A549 (cell line): Measurements from ENCODE around the gene MYOZ2. TPM values are rescaled to one million over a fixed set of nuclear protein-coding genes. Genes with fewer than 3 reads are reported as not detected.

ENCODE experiments used
- ATAC-seq, 2 experiments: fragments of 200-7000 bp in 1 of 2; fragments of >200 bp in 1 of 2; cut with Nextera tagmentation in 1 of 2; cut with Tn5 transposase in 1 of 2; 3 replicates each; pipeline versions ENCODE4 v1.8.0 to v1.9.1; 2018 to 2020; ENCODE audit warnings: mild to moderate bottlenecking in 1 of 2, moderate library complexity in 1 of 2
- CTCF ChIA-PET: fragments of 300-600 bp; sonication (Branson Sonifier 250); formaldehyde crosslinking; extraction: SDS; loops from one replicate; lab custom pipeline; 2021; ENCODE audit warnings: antibody characterized with exemption, inconsistent platforms; lab: Yijun Ruan, JAX
- POLR2A ChIA-PET: fragments of 350-600 bp; formaldehyde crosslinking; extraction: SDS; loops from one replicate; lab custom pipeline; 2021; ENCODE audit warnings: antibody characterized with exemption, inconsistent platforms; lab: Yijun Ruan, JAX
- DNase-seq, 2 experiments: peaks; one replicate each; pipeline versions ENCODE4 v3.0.0 to v3.0.0-alpha.2; 2011 to 2016; ENCODE audit warnings: low read depth in 1 of 2, low spot score in 1 of 2
- FAIRE-seq: peaks from 2 replicates; lab custom pipeline; 2011; peaks lifted over from hg19 to GRCh38; lab: Jason Lieb, UNC
- H3K27ac ChIP-seq, 2 experiments: fragments of >200 bp; sonication (Bioruptor Twin); formaldehyde crosslinking; 3 replicates each; pipeline ENCODE4 v1.5.1; 2016 to 2017
- H3K4me1 ChIP-seq: fragments of >200 bp; sonication (Bioruptor Twin); formaldehyde crosslinking; 3 replicates; pipeline ENCODE4 v1.6.1; 2016
- H3K4me2 ChIP-seq: fragments of >200 bp; sonication (Bioruptor Twin); formaldehyde crosslinking; 3 replicates; pipeline ENCODE4 v1.6.1; 2016
- H3K4me3 ChIP-seq: fragments of >200 bp; sonication (Bioruptor Twin); formaldehyde crosslinking; 3 replicates; pipeline ENCODE4 v1.5.1; 2016
- H3K9me3 ChIP-seq: fragments of >200 bp; sonication (Bioruptor Twin); formaldehyde crosslinking; 3 replicates; pipeline ENCODE4 v1.6.1; 2016
- CBX8 ChIP-seq: fragments of 200-600 bp; sonication (generic); IDR thresholded peaks from 2 replicates; pipeline ENCODE4 v1.6.1; 2016
- CHD2 ChIP-seq: fragments of 150-350 bp; IDR thresholded peaks from 2 replicates; pipeline ENCODE4 v1.6.1; 2014; ENCODE audit warnings: low read length; ENCODE audit not compliant: partially characterized antibody
- CHD4 ChIP-seq: fragments of 200-600 bp; sonication (generic); IDR thresholded peaks from 2 replicates; pipeline ENCODE4 v1.6.1; 2016; ENCODE audit warnings: antibody characterized with exemption, mild to moderate bottlenecking, borderline replicate concordance
- E2F6 ChIP-seq: IDR thresholded peaks from 2 replicates; pipeline ENCODE4 v1.6.1; 2012; ENCODE audit warnings: low read depth, borderline replicate concordance
- EHMT2 ChIP-seq: fragments of 200-600 bp; sonication (generic); IDR thresholded peaks from 2 replicates; pipeline ENCODE4 v1.6.1; 2016; ENCODE audit warnings: antibody characterized with exemption, low read depth, mild to moderate bottlenecking, moderate library complexity
- ELK1 ChIP-seq: fragments of 150-350 bp; IDR thresholded peaks from 2 replicates; pipeline ENCODE4 v1.6.1; 2014; ENCODE audit warnings: low read depth, mild to moderate bottlenecking, low read length
- EP300 ChIP-seq, 2 experiments: fragments of >200 bp; sonication (Bioruptor Twin); formaldehyde crosslinking; IDR thresholded peaks; 2 replicates in 1 of 2; 3 replicates in 1 of 2; pipeline ENCODE4 v1.6.1; 2016 to 2017
- FOSL2 ChIP-seq, 2 experiments: fragments of 450-650 bp in 1 of 2; fragments of >200 bp in 1 of 2; sonication (Bioruptor Twin) in 1 of 2; formaldehyde crosslinking; IDR thresholded peaks; 2 replicates each; pipeline versions ENCODE4 v1.5.0 to v1.6.1; 2016 to 2020; ENCODE audit warnings: mild to moderate bottlenecking in 1 of 2, moderate library complexity in 1 of 2
- FOXS1 ChIP-seq: fragments of 250-450 bp; sonication (Bioruptor Pico); IDR thresholded peaks from 2 replicates; pipeline ENCODE4 v1.5.0; 2020; ENCODE audit warnings: mild to moderate bottlenecking, moderate library complexity
- GATA3 ChIP-seq: IDR thresholded peaks from 2 replicates; pipeline ENCODE4 v1.6.1; 2012; ENCODE audit warnings: borderline replicate concordance
- HES2 ChIP-seq: fragments of >200 bp; sonication (Bioruptor Twin); formaldehyde crosslinking; IDR thresholded peaks from 2 replicates; pipeline ENCODE4 v1.6.1; 2016
- HEYL ChIP-seq: fragments of 250-450 bp; sonication (Bioruptor Pico); IDR thresholded peaks from 2 replicates; pipeline ENCODE4 v1.8.0; 2021; ENCODE audit warnings: mild to moderate bottlenecking, moderate library complexity
- HOXB5 ChIP-seq: fragments of 250-450 bp; sonication (Bioruptor Pico); IDR thresholded peaks from 2 replicates; pipeline ENCODE4 v1.5.0; 2020; ENCODE audit warnings: mild to moderate bottlenecking, moderate library complexity
- MAFK ChIP-seq: fragments of 450-650 bp; IDR thresholded peaks from 2 replicates; pipeline ENCODE4 v1.6.1; 2014; ENCODE audit not compliant: partially characterized antibody
- MAZ ChIP-seq: fragments of 150-350 bp; IDR thresholded peaks from 2 replicates; pipeline ENCODE4 v1.6.1; 2014; ENCODE audit warnings: antibody characterized with exemption, low read depth, low read length, borderline replicate concordance
- PHF8 ChIP-seq: fragments of 200-600 bp; sonication (generic); IDR thresholded peaks from 2 replicates; pipeline ENCODE4 v1.6.1; 2016; ENCODE audit warnings: low read depth, mild to moderate bottlenecking, antibody characterized with exemption, moderate library complexity, borderline replicate concordance
- POLR2A ChIP-seq: IDR thresholded peaks from 2 replicates; pipeline ENCODE4 v1.6.1; 2012; ENCODE audit warnings: mild to moderate bottlenecking, low read length
- POLR2AphosphoS2 ChIP-seq: conservative IDR thresholded peaks from 2 replicates; pipeline ENCODE4 v1.6.1; 2012; ENCODE audit warnings: low read length, improper control_type of control experiment, inconsistent platforms
- RAD21 ChIP-seq, 2 experiments: fragments of >200 bp in 1 of 2; sonication (Bioruptor Twin) in 1 of 2; formaldehyde crosslinking in 1 of 2; IDR thresholded peaks in 1 of 2; conservative IDR thresholded peaks in 1 of 2; 2 replicates in 1 of 2; 3 replicates in 1 of 2; pipeline ENCODE4 v1.6.1; 2012 to 2018; ENCODE audit warnings: inconsistent platforms in 1 of 2
- RCOR1 ChIP-seq: fragments of 150-350 bp; IDR thresholded peaks from 2 replicates; pipeline ENCODE4 v1.6.1; 2014; ENCODE audit warnings: antibody characterized with exemption, low read length, low read depth
- SREBF2 ChIP-seq: fragments of 450-650 bp; IDR thresholded peaks from 2 replicates; pipeline ENCODE4 v1.6.1; 2014; ENCODE audit warnings: mild to moderate bottlenecking, moderate library complexity
- ZC3H11A ChIP-seq: fragments of 450-650 bp; IDR thresholded peaks from 2 replicates; pipeline ENCODE4 v1.6.1; 2014; ENCODE audit warnings: antibody characterized with exemption, mild to moderate bottlenecking
- ZNF302 ChIP-seq: fragments of 250-450 bp; sonication (Bioruptor Pico); IDR thresholded peaks from 2 replicates; pipeline ENCODE4 v1.9.0; 2021; ENCODE audit warnings: inconsistent platforms, mild to moderate bottlenecking, moderate library complexity
- ZSCAN20 ChIP-seq: fragments of 250-450 bp; sonication (Bioruptor Pico); IDR thresholded peaks from 2 replicates; pipeline ENCODE4 v1.8.0; 2022; ENCODE audit warnings: mild to moderate bottlenecking, moderate library complexity
- WGBS: methylation state at CpG from one replicate; pipeline ENCODE4 v1.1.6; 2017; ENCODE audit errors: missing lambda C conversion rate; 5-methylcytosine and 5-hydroxymethylcytosine counted together
- polyA plus RNA-seq, 4 experiments: library from polyadenylated mRNA; depleted of rRNA in 3 of 4; stranded (reverse); fragments of >200 nt; fragmentation: RNase III in 1 of 4; extraction: RNeasy Plus Mini Kit Qiagen cat#74134 plus additional on column Dnase treatment in 1 of 4; gene quantifications; 2 replicates in 3 of 4; 3 replicates in 1 of 4; pipeline ENCODE4 v1.2.3, GENCODE V29; 2011 to 2017
- TF ChIP-seq, protein P1 (sequence below): fragments of 200-600 bp; sonication (generic); IDR thresholded peaks from 2 replicates; pipeline ENCODE4 v1.6.1; 2016; ENCODE audit warnings: antibody characterized with exemption, mild to moderate bottlenecking, moderate library complexity
- TF ChIP-seq, protein P2 (sequence below): fragments of >200 bp; sonication (Bioruptor Twin); formaldehyde crosslinking; IDR thresholded peaks from 3 replicates; pipeline ENCODE4 v1.6.1; 2016
- TF ChIP-seq, protein P3 (sequence below): fragments of 250-450 bp; sonication (Bioruptor Pico); IDR thresholded peaks from 2 replicates; pipeline ENCODE4 v1.5.0; 2021; ENCODE audit warnings: mild to moderate bottlenecking, moderate library complexity, borderline replicate concordance

The MYOZ2 gene
- polyA plus RNA-seq, 2 of the 4 experiments (the other 2 are of a cell fraction) = not detected

- POLR2A ChIA-PET = interaction anchor here (3.2 kb wide), 1 partner anchor 75 kb away, joined by 12 read pairs; the partner anchor contains the start of gene USP53
- no peak for ATAC-seq
- DNase-seq = no peak
- TF ChIP-seq ZNF302 = no peak
- no peak for TF ChIP-seq MAFK
- no peak for TF ChIP-seq PHF8
- TF ChIP-seq POLR2AphosphoS2 = no peak
- no peak for TF ChIP-seq FOSL2 (IDR thresholded peaks at IDR 0.05)
- TF ChIP-seq FOSL2 (CRISPR knock-in tag; IDR thresholded peaks at IDR 0.05) = no peak
- TF ChIP-seq FOXS1 = no peak
- no peak for TF ChIP-seq HOXB5 (CRISPR knock-in tag)
- TF ChIP-seq ZSCAN20 (CRISPR knock-in tag) = no peak
- no peak for TF ChIP-seq HES2
- no peak for TF ChIP-seq CHD4
- TF ChIP-seq, protein P1, sequence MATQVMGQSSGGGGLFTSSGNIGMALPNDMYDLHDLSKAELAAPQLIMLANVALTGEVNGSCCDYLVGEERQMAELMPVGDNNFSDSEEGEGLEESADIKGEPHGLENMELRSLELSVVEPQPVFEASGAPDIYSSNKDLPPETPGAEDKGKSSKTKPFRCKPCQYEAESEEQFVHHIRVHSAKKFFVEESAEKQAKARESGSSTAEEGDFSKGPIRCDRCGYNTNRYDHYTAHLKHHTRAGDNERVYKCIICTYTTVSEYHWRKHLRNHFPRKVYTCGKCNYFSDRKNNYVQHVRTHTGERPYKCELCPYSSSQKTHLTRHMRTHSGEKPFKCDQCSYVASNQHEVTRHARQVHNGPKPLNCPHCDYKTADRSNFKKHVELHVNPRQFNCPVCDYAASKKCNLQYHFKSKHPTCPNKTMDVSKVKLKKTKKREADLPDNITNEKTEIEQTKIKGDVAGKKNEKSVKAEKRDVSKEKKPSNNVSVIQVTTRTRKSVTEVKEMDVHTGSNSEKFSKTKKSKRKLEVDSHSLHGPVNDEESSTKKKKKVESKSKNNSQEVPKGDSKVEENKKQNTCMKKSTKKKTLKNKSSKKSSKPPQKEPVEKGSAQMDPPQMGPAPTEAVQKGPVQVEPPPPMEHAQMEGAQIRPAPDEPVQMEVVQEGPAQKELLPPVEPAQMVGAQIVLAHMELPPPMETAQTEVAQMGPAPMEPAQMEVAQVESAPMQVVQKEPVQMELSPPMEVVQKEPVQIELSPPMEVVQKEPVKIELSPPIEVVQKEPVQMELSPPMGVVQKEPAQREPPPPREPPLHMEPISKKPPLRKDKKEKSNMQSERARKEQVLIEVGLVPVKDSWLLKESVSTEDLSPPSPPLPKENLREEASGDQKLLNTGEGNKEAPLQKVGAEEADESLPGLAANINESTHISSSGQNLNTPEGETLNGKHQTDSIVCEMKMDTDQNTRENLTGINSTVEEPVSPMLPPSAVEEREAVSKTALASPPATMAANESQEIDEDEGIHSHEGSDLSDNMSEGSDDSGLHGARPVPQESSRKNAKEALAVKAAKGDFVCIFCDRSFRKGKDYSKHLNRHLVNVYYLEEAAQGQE = no peak
- TF ChIP-seq RAD21 (conservative IDR thresholded peaks at IDR 0.05 in 1 of 2, IDR thresholded peaks at IDR 0.05 in 1 of 2) = no peak
- no peak for TF ChIP-seq CHD2
- TF ChIP-seq HEYL (CRISPR knock-in tag) = no peak
- no peak for TF ChIP-seq MAZ
- TF ChIP-seq POLR2A = no peak
- no peak for TF ChIP-seq GATA3
- no peak for TF ChIP-seq E2F6
- TF ChIP-seq SREBF2 = no peak
- TF ChIP-seq EHMT2 = no peak
- Histone ChIP-seq H3K4me3 (no peak overlapping the region), H3K9me3 (no peaks in the 10 kb centered on the region), H3K27ac (no peak overlapping the region), H3K4me2 (peak overlapping the region; percentile 11; the same call in 1 of the 3 replicates), H3K4me1 (peaks cover 32% of the 10 kb centered on the region; the same call in 2 of the 3 replicates)
- no peak for FAIRE-seq
- 85% methylated on average over 2 of the region's 2 CpGs for WGBS
- CTCF ChIA-PET = no interaction called here
Measured at GRCh38 chr4:119138046-119138445, 2.4 kb downstream of the MYOZ2 start.

DNA sequence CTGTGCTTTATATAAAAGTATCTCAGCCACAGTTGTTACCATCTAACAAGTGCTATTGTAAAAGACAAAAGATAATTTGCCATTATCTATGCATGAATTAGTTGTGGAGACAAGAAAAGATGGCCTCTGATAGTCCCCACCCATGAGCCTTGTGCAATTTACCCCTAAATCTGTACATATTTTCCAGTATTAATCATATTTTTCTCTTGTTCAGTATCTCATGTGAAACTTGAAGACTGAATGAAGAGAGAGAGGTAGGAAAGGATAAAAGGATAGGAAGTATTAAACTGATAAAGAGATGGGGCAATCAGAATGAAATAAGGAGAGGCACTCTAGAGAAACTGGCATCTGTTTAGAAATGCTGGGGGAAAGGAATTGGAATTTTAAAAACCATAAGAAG lies 3.7 kb downstream of the MYOZ2 start:
- Histone ChIP-seq H3K4me2 (peak overlapping the region; percentile 27), H3K9me3 (no peaks in the 10 kb centered on the region), H3K27ac (peak overlapping the region in 1 of 2 experiments; percentile 44; a peak in 2 of 6 replicates), H3K4me3 (no peak overlapping the region), H3K4me1 (peaks cover 32% of the 10 kb centered on the region; the same call in 2 of the 3 replicates)
- no peak for FAIRE-seq
- ChIA-PET POLR2A (interaction anchor here (1.0 kb wide), 1 partner anchor 74 kb away, joined by 4 read pairs; the partner anchor contains the start of gene USP53), CTCF (no interaction called here)
- no peak for TF ChIP-seq FOXS1
- TF ChIP-seq, protein P2, sequence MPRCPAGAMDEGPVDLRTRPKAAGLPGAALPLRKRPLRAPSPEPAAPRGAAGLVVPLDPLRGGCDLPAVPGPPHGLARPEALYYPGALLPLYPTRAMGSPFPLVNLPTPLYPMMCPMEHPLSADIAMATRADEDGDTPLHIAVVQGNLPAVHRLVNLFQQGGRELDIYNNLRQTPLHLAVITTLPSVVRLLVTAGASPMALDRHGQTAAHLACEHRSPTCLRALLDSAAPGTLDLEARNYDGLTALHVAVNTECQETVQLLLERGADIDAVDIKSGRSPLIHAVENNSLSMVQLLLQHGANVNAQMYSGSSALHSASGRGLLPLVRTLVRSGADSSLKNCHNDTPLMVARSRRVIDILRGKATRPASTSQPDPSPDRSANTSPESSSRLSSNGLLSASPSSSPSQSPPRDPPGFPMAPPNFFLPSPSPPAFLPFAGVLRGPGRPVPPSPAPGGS = no peak
- TF ChIP-seq CBX8 = no peak
- TF ChIP-seq ELK1 = no peak
- TF ChIP-seq EP300 (IDR thresholded peaks at IDR 0.05) = no peak
- TF ChIP-seq ZC3H11A = no peak
- no peak for TF ChIP-seq RCOR1
- TF ChIP-seq, protein P3, sequence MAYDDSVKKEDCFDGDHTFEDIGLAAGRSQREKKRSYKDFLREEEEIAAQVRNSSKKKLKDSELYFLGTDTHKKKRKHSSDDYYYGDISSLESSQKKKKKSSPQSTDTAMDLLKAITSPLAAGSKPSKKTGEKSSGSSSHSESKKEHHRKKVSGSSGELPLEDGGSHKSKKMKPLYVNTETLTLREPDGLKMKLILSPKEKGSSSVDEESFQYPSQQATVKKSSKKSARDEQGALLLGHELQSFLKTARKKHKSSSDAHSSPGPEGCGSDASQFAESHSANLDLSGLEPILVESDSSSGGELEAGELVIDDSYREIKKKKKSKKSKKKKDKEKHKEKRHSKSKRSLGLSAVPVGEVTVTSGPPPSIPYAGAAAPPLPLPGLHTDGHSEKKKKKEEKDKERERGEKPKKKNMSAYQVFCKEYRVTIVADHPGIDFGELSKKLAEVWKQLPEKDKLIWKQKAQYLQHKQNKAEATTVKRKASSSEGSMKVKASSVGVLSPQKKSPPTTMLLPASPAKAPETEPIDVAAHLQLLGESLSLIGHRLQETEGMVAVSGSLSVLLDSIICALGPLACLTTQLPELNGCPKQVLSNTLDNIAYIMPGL = no peak
- TF ChIP-seq SREBF2 = no peak
- TF ChIP-seq EHMT2 = no peak
- ATAC-seq = no peak; a peak in 1 of 6 replicates
- no peak for DNase-seq
